Natural killer cell treated with Interleukin-12 subunit alpha and Interleukin-12 subunit beta and Interleukin-15 and Interleukin-18, amount 100 ng/mL, for 72 hours (primary cell): ENCODE measurements around the gene IL32. TPM values are rescaled to one million over a fixed set of nuclear protein-coding genes. Genes with fewer than 3 reads are reported as not detected.
"Not testable (repeated sequence)": the region's sequence is repeated elsewhere in the genome, so short reads cannot be mapped to it uniquely, and the experiment has no call there.

Source experiments
- ATAC-seq, 2 donors: fragments of 150-1000 bp; cut with Tn5 transposase in 1 of 2; sonication (Bioruptor Pico), chemical (Tn5 transposase) in 1 of 2; 2 replicates each; pipeline ENCODE4 v1.10.0; 2021
- DNase-seq: peaks from one replicate; pipeline ENCODE4 v3.0.0; 2022; ENCODE audit warnings: low spot score
- H3K27ac Mint-ChIP-seq, 2 donors: 1 replicate in 1 of 2; 2 replicates in 1 of 2; pipeline ENCODE4 v1.8.0; 2022; ENCODE audit warnings: mixed read lengths in 2 of 2, mild to moderate bottlenecking in 1 of 2, moderate library complexity in 1 of 2
- H3K27me3 Mint-ChIP-seq, 2 donors: 1 replicate in 1 of 2; 2 replicates in 1 of 2; pipeline ENCODE4 v1.8.0; 2022; ENCODE audit warnings: mixed read lengths in 2 of 2
- H3K36me3 Mint-ChIP-seq: one replicate; pipeline ENCODE4 v1.8.0; 2022; ENCODE audit warnings: mixed read lengths
- H3K4me1 Mint-ChIP-seq, 2 donors: 1 replicate in 1 of 2; 2 replicates in 1 of 2; pipeline ENCODE4 v1.8.0; 2022; ENCODE audit warnings: low read depth in 2 of 2, mixed read lengths in 2 of 2, mild to moderate bottlenecking in 1 of 2
- H3K4me3 Mint-ChIP-seq: one replicate; pipeline ENCODE4 v1.8.0; 2022; ENCODE audit warnings: mixed read lengths
- H3K9me3 Mint-ChIP-seq: 2 replicates; pipeline ENCODE4 v1.8.0; 2022; ENCODE audit warnings: mixed read lengths
- total RNA-seq, 2 donors: library from RNA; stranded (reverse); gene quantifications; one replicate each; pipeline ENCODE4 v1.2.3, GENCODE V29; 2022

The IL32 gene
- total RNA-seq, 2 donors from 2014 or later = 678 to 1,235 TPM

DNA sequence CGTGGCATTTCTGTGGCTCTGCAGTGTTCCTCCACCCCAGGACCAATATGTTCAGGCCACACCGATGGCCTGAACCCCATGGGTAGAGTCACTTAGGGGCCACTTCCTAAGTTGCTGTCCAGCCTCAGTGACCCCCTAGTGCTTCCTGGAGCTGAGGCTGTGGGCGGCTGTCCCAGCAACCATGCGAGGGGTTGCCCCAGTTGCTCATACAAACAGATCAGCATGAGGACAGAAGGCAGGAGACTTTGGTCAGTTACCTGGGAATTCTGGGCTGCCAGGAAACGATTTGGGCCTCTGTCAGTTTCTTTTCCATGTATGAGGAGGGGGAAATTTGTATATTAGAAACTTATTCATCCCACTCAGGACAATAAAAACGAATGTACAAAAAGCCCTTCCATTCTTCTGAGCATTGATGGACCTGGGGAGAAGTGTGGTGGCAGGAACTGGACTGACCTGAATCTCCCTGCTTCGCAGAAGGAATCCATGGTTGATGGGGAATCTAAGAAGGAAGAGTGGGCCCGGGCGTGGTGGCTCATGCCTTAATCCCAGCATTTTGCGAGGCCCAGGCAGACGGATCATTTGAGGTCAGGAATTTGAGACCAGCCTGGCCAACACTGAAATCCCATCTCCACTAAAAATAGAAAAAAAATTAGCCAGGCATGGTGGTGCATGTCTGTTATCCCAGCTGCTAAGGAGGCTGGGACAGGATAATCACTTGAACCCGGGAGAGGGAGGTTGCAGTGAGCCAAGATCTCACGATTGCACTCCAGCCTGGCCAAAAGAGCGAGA, 4.9 kb upstream of the IL32 start:
- H3K36me3 Mint-ChIP-seq = peaks cover 9% of the 10 kb centered on the region
- H3K4me3 Mint-ChIP-seq = peak overlapping the region; percentile 89
- no peaks in the 10 kb centered on the region for H3K9me3 Mint-ChIP-seq
- H3K4me1 Mint-ChIP-seq = peaks cover 52% of the 10 kb centered on the region in 2 donors
- peak overlapping the region; percentile 92 to 99 for H3K27ac Mint-ChIP-seq
- DNase-seq (no peak), ATAC-seq (no peak)
- no peaks in the 10 kb centered on the region for H3K27me3 Mint-ChIP-seq

DNA sequence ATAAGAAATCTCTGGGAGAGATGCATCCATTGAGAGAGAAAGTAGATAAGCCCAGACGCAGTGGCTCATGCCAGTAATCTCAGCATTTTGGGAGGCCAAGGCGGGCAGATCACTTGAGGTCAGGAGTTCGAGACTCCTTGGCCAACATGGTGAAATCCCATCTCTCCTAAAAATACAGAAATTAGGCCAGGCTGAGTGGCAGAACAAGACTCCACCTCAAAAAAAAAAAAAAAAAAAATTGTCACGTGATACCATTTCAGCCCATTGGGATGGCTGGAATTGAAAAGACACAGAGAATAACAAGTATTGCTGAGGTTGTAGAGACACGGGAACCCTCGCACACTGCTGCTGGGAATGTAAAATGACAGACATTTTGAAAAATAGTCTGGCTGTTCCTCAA, 2.9 kb upstream of the IL32 start:
- H3K27me3 Mint-ChIP-seq = no peaks in the 10 kb centered on the region
- H3K27ac Mint-ChIP-seq = peak overlapping the region; percentile 97 to 100
- H3K4me3 Mint-ChIP-seq = peak overlapping the region; percentile 52

DNA sequence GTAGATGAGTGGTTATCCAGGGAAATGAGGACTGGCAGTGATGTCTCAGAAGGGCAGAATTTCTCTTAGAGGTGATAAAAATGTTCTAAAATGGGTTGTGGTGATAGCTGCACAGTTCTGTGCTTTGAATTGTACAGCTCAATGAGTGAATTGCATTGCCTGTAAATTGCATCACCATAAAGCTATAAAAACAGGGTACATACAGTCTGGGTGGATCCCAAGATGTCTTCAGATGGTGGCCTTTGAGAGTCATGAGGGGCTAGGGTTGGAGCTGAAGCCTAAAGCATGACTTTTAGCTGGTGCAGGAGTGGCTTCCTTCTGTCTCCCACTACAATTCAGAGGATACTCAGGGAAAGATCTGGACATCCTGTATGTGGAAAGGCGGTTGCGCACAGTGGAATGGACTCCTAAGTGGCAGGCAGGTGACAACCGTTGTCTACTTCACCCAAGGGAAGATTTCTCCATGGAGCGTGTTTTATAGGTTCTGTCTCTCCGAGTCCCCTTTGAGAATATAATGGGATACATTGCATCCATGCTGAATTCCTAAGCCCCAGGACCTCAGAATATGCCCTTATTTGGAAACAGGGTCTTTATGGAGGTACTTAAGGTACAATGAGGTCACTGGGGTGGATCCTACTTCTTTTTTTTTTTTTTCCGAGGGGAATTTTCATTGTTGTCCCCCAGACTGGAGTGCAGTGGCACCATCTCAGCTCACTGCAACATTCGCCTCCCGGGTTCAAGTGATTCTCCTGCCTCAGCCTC, 1.6 kb upstream of the IL32 start:
- ATAC-seq (no peak), DNase-seq (no peak)
- Mint-ChIP-seq H3K9me3 (no peaks in the 10 kb centered on the region), H3K27me3 (no peaks in the 10 kb centered on the region), H3K36me3 (peaks cover 11% of the 10 kb centered on the region), H3K4me1 (peaks cover 46 to 53% of the 10 kb centered on the region in 2 donors), H3K4me3 (peak overlapping the region; percentile 52), H3K27ac (peak overlapping the region; percentile 97 to 100)

More for the DNA sequence above, 2.9 kb upstream of the IL32 start:
- no peak for ATAC-seq
- Mint-ChIP-seq H3K4me1 (peaks cover 43 to 46% of the 10 kb centered on the region in 2 donors), H3K9me3 (no peaks in the 10 kb centered on the region), H3K36me3 (peaks cover 8% of the 10 kb centered on the region)
- DNase-seq = no peak

DNA sequence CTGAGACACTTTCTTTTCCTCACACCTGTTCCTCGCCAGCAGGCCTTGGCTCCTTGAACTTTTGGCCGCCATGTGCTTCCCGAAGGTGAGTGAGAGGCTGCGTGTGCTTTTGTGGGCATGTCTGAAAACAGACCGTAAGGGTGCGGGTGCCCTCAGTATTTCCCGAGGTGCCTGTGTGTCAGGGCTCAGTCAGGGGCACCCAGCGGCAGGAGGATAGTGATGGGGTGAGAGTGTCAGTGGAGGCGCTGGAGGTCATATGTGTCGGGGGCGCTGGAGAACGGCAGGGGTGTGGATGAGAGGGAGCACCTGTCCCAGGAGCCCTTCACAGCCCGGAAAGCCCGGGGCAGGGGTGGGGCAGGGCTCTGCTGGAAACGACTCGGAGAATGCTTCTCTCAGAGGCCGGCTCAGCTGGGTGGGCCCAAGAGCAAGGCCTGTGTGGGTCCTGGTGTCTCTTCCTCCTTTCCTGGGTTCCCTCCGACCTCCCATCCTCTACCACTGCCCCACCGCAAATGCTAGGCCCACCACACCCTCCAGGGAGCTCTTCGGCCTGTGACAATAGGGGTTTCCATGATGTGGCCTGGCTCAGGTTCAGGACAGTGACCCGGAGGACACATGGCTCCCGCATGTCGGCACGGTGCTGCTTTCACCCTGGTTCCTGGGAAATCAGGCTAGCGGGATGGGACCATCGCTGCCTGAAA, 451 bp downstream of the IL32 start:
- DNase-seq (no peak), ATAC-seq (peak; percentile 1 to 29)
- Mint-ChIP-seq H3K27me3 (no peaks in the 10 kb centered on the region), H3K36me3 (peaks cover 22% of the 10 kb centered on the region), H3K4me3 (peak overlapping the region; percentile 100), H3K4me1 (peaks cover 50 to 54% of the 10 kb centered on the region in 2 donors), H3K9me3 (no peaks in the 10 kb centered on the region), H3K27ac (peak overlapping the region; percentile 97 to 100)

DNA sequence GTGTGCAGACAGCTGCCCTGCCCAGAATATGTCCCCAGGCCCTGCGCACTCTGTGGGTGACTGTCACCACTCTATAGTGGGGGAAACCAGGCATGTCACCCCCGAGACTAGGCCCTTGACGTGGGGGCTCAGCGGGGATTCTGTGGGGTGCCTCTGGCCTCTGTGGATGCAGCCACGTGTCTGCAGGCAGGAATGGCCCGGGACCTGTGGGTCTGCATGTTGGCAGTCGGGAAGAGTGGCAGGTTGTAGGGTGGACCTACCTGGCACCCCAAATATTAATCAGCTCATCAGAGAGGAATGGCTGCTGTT, 954 bp downstream of the IL32 start:
- Mint-ChIP-seq H3K9me3 (no peaks in the 10 kb centered on the region), H3K27me3 (no peaks in the 10 kb centered on the region), H3K36me3 (peaks cover 22% of the 10 kb centered on the region), H3K4me3 (peak overlapping the region; percentile 100), H3K27ac (peak overlapping the region; percentile 97 to 100), H3K4me1 (peaks cover 55 to 59% of the 10 kb centered on the region in 2 donors)
- ATAC-seq = peak in 1 of 2 donors; percentile 1
- DNase-seq = no peak

DNA sequence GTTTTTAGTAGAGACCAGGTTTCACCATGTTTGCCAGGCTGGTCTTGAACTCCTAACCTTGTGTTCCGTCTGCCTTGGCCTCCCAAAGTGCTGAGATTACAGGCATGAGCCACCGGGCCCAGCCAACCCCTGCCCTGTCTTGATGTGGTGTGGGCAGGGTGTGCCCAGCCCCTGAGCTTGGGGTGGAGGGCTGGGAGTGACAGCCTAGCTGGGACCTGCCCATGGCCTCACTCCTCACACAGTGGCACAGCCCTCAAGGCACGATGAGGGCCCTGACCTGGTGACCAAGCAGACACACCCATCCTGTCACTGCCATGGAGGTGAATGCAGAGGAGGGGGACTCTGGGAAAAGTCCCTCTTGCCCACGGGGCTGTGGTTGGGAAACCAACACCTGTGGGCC, 3.0 kb downstream of the IL32 start:
- no peaks in the 10 kb centered on the region for H3K27me3 Mint-ChIP-seq
- H3K36me3 Mint-ChIP-seq = peaks cover 22% of the 10 kb centered on the region
- no peaks in the 10 kb centered on the region for H3K9me3 Mint-ChIP-seq
- H3K4me3 Mint-ChIP-seq = peak overlapping the region; percentile 100
- peak overlapping the region; percentile 97 to 100 for H3K27ac Mint-ChIP-seq
- no peak for DNase-seq
- H3K4me1 Mint-ChIP-seq = peaks cover 57 to 62% of the 10 kb centered on the region in 2 donors
- no peak for ATAC-seq

DNA sequence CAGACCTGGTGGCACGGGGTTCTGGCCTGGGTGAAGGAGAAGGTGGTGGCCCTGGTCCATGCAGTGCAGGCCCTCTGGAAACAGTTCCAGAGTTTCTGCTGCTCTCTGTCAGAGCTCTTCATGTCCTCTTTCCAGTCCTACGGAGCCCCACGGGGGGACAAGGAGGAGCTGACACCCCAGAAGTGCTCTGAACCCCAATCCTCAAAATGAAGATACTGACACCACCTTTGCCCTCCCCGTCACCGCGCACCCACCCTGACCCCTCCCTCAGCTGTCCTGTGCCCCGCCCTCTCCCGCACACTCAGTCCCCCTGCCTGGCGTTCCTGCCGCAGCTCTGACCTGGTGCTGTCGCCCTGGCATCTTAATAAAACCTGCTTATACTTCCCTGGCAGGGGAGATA, 3.7 kb downstream of the IL32 start:
- Mint-ChIP-seq H3K4me3 (peak overlapping the region; percentile 73), H3K4me1 (peaks cover 59 to 64% of the 10 kb centered on the region in 2 donors), H3K36me3 (peaks cover 22% of the 10 kb centered on the region), H3K27ac (peak overlapping the region; percentile 97 to 100)
- not testable (repeated sequence) for H3K27me3 Mint-ChIP-seq, ATAC-seq, DNase-seq, H3K9me3 Mint-ChIP-seq

DNA sequence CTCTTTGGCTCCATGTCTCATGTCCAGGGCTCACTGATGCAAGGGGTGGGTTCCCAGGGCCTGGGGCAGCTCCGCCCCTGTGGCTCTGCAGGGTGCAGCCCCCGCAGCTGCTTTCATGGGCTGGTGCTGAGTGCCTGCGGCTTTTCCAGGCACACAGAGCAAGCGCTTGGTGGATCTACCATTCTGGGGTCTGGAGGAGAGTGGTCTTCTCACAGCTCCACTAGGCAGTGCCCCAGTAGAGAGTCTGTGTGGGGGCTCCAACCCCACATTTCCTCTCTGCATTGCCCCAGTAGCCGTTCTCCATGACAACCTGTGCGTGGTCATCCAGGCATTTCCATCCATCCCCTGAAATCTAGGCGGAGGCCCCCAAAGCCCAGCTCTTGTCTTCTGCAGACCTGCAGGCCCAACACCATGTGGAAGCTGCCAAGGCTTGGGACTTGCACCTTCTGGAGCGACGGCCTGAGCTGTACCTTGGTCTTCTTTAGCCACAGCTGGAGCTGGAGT, 5.2 kb downstream of the IL32 start:
- Mint-ChIP-seq H3K27ac (peak overlapping the region; percentile 97 to 100), H3K36me3 (peaks cover 19% of the 10 kb centered on the region), H3K4me3 (no peak overlapping the region), H3K4me1 (peaks cover 67 to 68% of the 10 kb centered on the region in 2 donors), H3K9me3 (no peaks in the 10 kb centered on the region), H3K27me3 (no peaks in the 10 kb centered on the region)
- ATAC-seq = no peak
- DNase-seq = no peak

DNA sequence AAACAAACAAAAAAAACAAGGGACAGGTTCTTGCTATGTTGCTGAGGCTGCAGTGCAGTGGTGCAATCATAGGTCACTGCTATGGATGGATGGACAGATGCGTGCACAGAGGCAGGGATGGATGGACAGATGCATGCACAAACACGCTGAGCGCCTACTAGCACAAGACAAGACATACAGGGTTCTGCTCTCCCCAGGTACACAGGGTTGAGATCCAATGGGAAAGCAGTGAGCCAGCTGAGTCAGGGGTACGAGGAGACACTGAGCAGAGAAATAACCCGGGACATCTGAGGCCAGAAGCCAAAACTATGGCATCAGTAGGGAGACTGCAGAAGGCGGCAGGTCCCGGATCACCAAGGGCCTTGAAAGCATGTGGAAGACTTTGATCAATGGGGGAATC, 6.2 kb downstream of the IL32 start:
- ATAC-seq = no peak
- Mint-ChIP-seq H3K4me3 (peak overlapping the region; percentile 61), H3K9me3 (no peaks in the 10 kb centered on the region), H3K36me3 (peaks cover 15% of the 10 kb centered on the region), H3K4me1 (peaks cover 74 to 75% of the 10 kb centered on the region in 2 donors), H3K27me3 (no peaks in the 10 kb centered on the region), H3K27ac (peak overlapping the region; percentile 97 to 100)
- no peak for DNase-seq

DNA sequence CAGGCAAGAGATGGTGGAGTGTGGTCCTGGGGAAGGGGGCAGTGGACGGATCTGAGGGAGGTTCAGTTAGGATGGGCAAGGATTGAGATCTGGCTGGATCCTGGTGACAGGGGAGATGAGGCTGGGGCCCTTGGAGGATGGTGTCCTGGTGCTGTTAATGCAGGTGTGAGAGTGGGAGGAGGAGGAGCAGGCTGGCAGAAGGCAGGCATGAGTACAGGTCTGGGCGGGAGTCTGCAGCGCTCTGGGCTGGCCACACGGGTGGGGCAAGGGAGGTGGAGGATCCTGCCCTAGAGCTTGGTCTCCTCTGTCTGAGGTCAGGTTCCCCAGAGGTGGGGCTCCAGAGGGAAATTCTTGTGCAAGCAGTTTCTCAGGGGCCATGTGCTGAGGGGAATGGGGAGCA, 6.7 kb downstream of the IL32 start:
- H3K27me3 Mint-ChIP-seq, H3K9me3 Mint-ChIP-seq, DNase-seq: not testable (repeated sequence)
- peak overlapping the region; percentile 97 to 100 for H3K27ac Mint-ChIP-seq
- peaks cover 15% of the 10 kb centered on the region for H3K36me3 Mint-ChIP-seq
- peaks cover 76 to 80% of the 10 kb centered on the region in 2 donors for H3K4me1 Mint-ChIP-seq
- peak overlapping the region; percentile 61 for H3K4me3 Mint-ChIP-seq
- ATAC-seq = peak in 1 of 2 donors; percentile 15

DNA sequence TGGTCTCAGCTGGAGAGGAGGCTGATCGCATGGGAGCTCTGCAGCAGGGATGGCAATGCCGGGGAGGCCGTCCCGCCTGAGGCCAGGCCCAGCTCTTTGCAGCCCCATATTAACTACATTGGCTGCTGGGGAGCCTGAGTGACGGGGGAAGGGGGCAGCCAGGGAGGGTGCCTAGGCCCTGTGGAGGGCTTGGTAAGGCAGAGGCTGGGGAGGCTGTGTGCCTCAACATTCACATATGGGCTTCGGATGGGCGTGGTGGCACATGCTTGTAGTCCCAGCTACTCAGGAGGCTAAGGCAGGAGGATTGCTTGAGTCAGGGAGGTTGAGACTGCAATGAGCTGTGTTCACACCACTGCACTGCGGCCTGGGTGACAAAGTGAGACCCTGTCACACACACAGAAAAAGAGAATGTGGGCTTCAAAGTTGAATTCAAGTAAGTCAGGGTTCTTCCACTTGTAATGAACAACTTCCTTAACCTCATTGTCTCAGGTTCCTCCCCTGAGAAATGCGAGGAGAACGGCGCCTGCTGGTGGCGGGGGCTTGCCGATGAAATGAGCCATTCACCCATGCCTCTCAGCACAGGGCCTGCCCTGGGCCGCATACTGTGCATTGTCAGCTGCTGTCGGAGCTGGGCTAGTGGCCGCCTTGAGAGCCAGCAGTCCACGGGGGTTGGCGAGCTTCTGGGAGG, 7.3 kb downstream of the IL32 start:
- H3K27me3 Mint-ChIP-seq = not testable (repeated sequence)
- peaks cover 18% of the 10 kb centered on the region for H3K36me3 Mint-ChIP-seq

DNA sequence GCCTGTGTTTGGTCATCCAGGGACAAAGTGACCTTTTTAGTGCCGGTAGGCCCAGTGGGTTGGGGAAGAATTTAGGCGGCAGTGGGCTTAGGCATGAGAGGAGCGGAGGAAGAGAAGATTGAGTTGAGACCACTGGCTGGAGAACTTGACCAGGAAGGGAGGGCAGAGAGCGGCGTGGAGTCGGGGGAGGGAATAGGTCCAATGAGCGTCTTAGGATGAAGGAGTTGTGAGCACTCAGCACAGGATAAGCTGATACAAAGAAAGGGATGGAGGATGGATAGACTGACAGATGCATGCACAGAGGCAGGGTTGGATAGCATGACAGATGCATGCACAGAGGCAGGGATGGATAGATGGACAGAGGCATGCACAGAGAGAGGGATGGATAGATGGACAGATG, 8.0 kb downstream of the IL32 start:
- no peaks in the 10 kb centered on the region for H3K9me3 Mint-ChIP-seq
- peaks cover 21% of the 10 kb centered on the region for H3K36me3 Mint-ChIP-seq
- no peaks in the 10 kb centered on the region for H3K27me3 Mint-ChIP-seq
- H3K4me1 Mint-ChIP-seq = peaks cover 81 to 89% of the 10 kb centered on the region in 2 donors
- ATAC-seq (no peak), DNase-seq (no peak)
- H3K27ac Mint-ChIP-seq = peak overlapping the region; percentile 98 to 100
- peak overlapping the region; percentile 85 for H3K4me3 Mint-ChIP-seq

More for the DNA sequence above, 7.3 kb downstream of the IL32 start:
- Mint-ChIP-seq H3K27ac (peak overlapping the region; percentile 98 to 100), H3K4me3 (peak overlapping the region; percentile 85), H3K4me1 (peaks cover 79 to 86% of the 10 kb centered on the region in 2 donors)
- not testable (repeated sequence) for H3K9me3 Mint-ChIP-seq, DNase-seq
- peak; percentile 71 to 77 for ATAC-seq
